ENCODE measurements around the gene CDKN2D. TPM values are rescaled to one million over a fixed set of nuclear protein-coding genes. Genes with fewer than 3 reads are reported as not detected.
"Not testable (repeated sequence)": the region's sequence is repeated elsewhere in the genome, so short reads cannot be mapped to it uniquely, and the experiment has no call there.

Gene CDKN2D
- total RNA-seq, 1 donor from 2014 or later, result 13.0 TPM

GRCh38 chr19:10552510-10553053 is 16.2 kb downstream of the CDKN2D start:
- H3K4me3 Mint-ChIP-seq (ENCODE audit: unreplicated experiment), result no peak overlapping the region
- H3K27me3 Mint-ChIP-seq (ENCODE audit: unreplicated experiment), result no peaks in the 10 kb centered on the region
- H3K4me1 Mint-ChIP-seq (ENCODE audit: unreplicated experiment), result no peaks in the 10 kb centered on the region
- peaks cover 28% of the 10 kb centered on the region for H3K36me3 Mint-ChIP-seq (ENCODE audit: unreplicated experiment)
- H3K27ac Mint-ChIP-seq (ENCODE audit: unreplicated experiment), result no peak overlapping the region
- DNase-seq (ENCODE audit: extremely low spot score, unreplicated experiment), result no peak
- H3K9me3 Mint-ChIP-seq (ENCODE audit: unreplicated experiment), result no peaks in the 10 kb centered on the region
- TF ChIP-seq, protein P1, sequence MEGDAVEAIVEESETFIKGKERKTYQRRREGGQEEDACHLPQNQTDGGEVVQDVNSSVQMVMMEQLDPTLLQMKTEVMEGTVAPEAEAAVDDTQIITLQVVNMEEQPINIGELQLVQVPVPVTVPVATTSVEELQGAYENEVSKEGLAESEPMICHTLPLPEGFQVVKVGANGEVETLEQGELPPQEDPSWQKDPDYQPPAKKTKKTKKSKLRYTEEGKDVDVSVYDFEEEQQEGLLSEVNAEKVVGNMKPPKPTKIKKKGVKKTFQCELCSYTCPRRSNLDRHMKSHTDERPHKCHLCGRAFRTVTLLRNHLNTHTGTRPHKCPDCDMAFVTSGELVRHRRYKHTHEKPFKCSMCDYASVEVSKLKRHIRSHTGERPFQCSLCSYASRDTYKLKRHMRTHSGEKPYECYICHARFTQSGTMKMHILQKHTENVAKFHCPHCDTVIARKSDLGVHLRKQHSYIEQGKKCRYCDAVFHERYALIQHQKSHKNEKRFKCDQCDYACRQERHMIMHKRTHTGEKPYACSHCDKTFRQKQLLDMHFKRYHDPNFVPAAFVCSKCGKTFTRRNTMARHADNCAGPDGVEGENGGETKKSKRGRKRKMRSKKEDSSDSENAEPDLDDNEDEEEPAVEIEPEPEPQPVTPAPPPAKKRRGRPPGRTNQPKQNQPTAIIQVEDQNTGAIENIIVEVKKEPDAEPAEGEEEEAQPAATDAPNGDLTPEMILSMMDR (IDR thresholded peaks at IDR 0.05), result no peak

- Mint-ChIP-seq H3K27me3 (ENCODE audit: unreplicated experiment) (no peaks in the 10 kb centered on the region), H3K27ac (ENCODE audit: unreplicated experiment) (no peak overlapping the region), H3K4me1 (ENCODE audit: unreplicated experiment) (no peaks in the 10 kb centered on the region), H3K4me3 (ENCODE audit: unreplicated experiment) (no peak overlapping the region), H3K36me3 (ENCODE audit: unreplicated experiment) (peaks cover 30% of the 10 kb centered on the region), H3K9me3 (ENCODE audit: unreplicated experiment) (no peaks in the 10 kb centered on the region)
- TF ChIP-seq, protein P1 (IDR thresholded peaks at IDR 0.05), result peak; percentile 31
- DNase-seq (ENCODE audit: extremely low spot score, unreplicated experiment), result no peak
These were observed 17.0 kb downstream of the CDKN2D start for GRCh38 chr19:10551698-10552301.

- not testable (repeated sequence) for H3K27me3 Mint-ChIP-seq (ENCODE audit: unreplicated experiment); H3K4me1 Mint-ChIP-seq (ENCODE audit: unreplicated experiment); H3K9me3 Mint-ChIP-seq (ENCODE audit: unreplicated experiment); H3K27ac Mint-ChIP-seq (ENCODE audit: unreplicated experiment); DNase-seq (ENCODE audit: extremely low spot score, unreplicated experiment); H3K4me3 Mint-ChIP-seq (ENCODE audit: unreplicated experiment)
- peaks cover 30% of the 10 kb centered on the region for H3K36me3 Mint-ChIP-seq (ENCODE audit: unreplicated experiment)
These were observed 17.8 kb downstream of the CDKN2D start for GRCh38 chr19:10551006-10551405.

GRCh38 chr19:10550336-10550735 is 18.4 kb downstream of the CDKN2D start:
- TF ChIP-seq, protein P1 (IDR thresholded peaks at IDR 0.05), result no peak
- no peaks in the 10 kb centered on the region for H3K9me3 Mint-ChIP-seq (ENCODE audit: unreplicated experiment)
- no peak overlapping the region for H3K27ac Mint-ChIP-seq (ENCODE audit: unreplicated experiment)
- no peak overlapping the region for H3K4me3 Mint-ChIP-seq (ENCODE audit: unreplicated experiment)
- H3K4me1 Mint-ChIP-seq (ENCODE audit: unreplicated experiment), result peaks cover under 1% of the 10 kb centered on the region
- no peaks in the 10 kb centered on the region for H3K27me3 Mint-ChIP-seq (ENCODE audit: unreplicated experiment)
- no peak for DNase-seq (ENCODE audit: extremely low spot score, unreplicated experiment)
- peaks cover 30% of the 10 kb centered on the region for H3K36me3 Mint-ChIP-seq (ENCODE audit: unreplicated experiment)

DNA sequence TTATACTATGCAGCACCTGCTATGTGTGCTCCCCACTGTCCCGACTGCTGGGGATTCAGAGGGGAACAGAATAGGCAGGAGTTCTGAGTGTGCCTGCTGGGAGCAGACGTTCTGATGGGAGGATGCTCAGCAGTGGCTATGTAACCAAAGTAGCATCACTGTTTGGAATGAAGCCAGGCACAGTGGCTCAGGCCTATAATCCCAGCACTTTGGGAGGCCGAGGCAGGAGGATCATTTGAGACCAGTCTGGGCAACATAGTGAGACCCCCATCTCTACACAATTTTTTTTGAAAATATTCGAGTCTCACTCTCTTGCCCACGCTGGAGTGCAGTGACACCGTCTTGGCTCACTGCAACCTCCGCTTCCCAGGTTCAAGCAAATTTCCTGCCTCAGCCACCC is 19.0 kb downstream of the CDKN2D start:
- Mint-ChIP-seq H3K36me3 (ENCODE audit: unreplicated experiment) (peaks cover 29% of the 10 kb centered on the region), H3K27ac (ENCODE audit: unreplicated experiment) (no peak overlapping the region), H3K4me1 (ENCODE audit: unreplicated experiment) (peaks cover 6% of the 10 kb centered on the region), H3K27me3 (ENCODE audit: unreplicated experiment) (no peaks in the 10 kb centered on the region), H3K9me3 (ENCODE audit: unreplicated experiment) (no peaks in the 10 kb centered on the region), H3K4me3 (ENCODE audit: unreplicated experiment) (no peak overlapping the region)
- TF ChIP-seq, protein P1 (IDR thresholded peaks at IDR 0.05), result no peak
- no peak for DNase-seq (ENCODE audit: extremely low spot score, unreplicated experiment)

All from osteocyte (in vitro differentiated cells).